Measurements from ENCODE around the gene SLC10A1.

DNA sequence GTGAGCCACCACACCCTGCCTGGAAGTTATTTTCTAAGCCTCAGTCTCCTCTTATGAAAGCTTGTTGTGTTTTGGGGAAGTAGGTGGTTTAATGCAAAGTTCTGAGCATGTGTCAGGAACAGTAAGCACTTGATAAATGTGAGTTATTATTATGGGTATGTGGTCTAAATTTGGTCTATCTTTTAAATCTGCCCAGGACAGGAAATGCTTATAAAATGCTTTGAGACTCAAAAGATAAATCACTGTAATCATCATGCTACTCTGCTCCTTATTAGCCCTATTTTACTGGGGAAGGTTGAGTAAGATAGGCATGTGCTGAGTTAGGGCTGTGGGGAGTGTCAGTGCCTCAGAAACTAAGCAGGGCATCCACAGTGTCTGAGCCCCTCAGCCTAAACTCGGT is 43.2 kb downstream of the SLC10A1 start:
- TF ChIP-seq MAX (IDR thresholded peaks at IDR 0.05; ENCODE audit: low read depth, low read length) (no peak), POLR2A (IDR thresholded peaks at IDR 0.05; ENCODE audit: extremely low read depth, insufficient read length) (no peak), MYC (IDR thresholded peaks at IDR 0.05; ENCODE audit: low read depth, low read length) (no peak)
- TF ChIP-seq, protein P1, sequence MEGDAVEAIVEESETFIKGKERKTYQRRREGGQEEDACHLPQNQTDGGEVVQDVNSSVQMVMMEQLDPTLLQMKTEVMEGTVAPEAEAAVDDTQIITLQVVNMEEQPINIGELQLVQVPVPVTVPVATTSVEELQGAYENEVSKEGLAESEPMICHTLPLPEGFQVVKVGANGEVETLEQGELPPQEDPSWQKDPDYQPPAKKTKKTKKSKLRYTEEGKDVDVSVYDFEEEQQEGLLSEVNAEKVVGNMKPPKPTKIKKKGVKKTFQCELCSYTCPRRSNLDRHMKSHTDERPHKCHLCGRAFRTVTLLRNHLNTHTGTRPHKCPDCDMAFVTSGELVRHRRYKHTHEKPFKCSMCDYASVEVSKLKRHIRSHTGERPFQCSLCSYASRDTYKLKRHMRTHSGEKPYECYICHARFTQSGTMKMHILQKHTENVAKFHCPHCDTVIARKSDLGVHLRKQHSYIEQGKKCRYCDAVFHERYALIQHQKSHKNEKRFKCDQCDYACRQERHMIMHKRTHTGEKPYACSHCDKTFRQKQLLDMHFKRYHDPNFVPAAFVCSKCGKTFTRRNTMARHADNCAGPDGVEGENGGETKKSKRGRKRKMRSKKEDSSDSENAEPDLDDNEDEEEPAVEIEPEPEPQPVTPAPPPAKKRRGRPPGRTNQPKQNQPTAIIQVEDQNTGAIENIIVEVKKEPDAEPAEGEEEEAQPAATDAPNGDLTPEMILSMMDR (IDR thresholded peaks at IDR 0.05; ENCODE audit: low read depth, low read length), result no peak
